ENCODE results near the gene UBAP2.

DNA sequence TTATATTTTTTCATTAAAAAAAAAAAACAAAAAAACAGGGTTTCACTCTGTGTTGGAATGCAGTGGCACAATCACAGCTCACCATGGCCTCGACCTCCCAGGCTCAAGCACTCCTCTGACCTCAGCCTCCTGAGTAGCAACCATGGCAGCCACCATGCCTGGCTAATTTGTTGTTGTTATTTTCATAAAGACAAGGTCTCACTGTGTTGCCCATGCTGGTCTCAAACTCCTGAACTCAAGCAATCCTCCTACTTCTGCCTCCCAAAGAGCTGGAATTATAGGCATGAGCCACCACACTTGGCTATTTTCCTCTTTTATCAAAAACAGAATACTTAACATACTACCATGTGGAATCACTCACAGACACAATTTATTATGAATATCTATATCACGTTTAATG is 46.7 kb downstream of the UBAP2 start:
- TF ChIP-seq POLR2AphosphoS5 (IDR thresholded peaks at IDR 0.05) (no peak), POLR2A (IDR thresholded peaks at IDR 0.05; ENCODE audit: low read depth) (no peak)
- TF ChIP-seq, protein P1, sequence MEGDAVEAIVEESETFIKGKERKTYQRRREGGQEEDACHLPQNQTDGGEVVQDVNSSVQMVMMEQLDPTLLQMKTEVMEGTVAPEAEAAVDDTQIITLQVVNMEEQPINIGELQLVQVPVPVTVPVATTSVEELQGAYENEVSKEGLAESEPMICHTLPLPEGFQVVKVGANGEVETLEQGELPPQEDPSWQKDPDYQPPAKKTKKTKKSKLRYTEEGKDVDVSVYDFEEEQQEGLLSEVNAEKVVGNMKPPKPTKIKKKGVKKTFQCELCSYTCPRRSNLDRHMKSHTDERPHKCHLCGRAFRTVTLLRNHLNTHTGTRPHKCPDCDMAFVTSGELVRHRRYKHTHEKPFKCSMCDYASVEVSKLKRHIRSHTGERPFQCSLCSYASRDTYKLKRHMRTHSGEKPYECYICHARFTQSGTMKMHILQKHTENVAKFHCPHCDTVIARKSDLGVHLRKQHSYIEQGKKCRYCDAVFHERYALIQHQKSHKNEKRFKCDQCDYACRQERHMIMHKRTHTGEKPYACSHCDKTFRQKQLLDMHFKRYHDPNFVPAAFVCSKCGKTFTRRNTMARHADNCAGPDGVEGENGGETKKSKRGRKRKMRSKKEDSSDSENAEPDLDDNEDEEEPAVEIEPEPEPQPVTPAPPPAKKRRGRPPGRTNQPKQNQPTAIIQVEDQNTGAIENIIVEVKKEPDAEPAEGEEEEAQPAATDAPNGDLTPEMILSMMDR (IDR thresholded peaks at IDR 0.05): no peak

Measured in esophagus muscularis mucosa (tissue), 3 donors.